Measurements from ENCODE around the gene CACNA2D3.
"Not testable (repeated sequence)": the region's sequence is repeated elsewhere in the genome, so short reads cannot be mapped to it uniquely, and the experiment has no call there.

CACNA2D3 gene

DNA sequence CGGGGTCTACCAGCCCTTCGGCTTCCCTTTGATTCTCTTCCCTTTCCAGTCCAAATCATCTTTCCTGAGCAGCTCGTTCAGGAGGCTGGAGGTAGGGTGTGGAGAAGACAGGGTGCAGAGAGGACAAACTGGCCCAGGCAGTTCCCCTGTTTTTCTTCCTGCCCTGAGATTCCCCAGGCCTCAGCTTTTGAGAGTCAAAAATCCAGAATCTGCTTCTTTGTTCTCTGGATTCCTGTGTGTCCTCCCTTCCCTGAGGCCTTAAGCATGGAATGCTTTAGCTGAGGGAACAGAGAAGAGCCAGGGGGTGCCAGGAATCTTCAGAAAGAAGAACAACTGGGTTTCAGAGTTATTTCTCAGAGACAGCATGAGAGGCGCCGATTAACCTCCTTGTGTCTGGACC, 832.2 kb downstream of the CACNA2D3 start:
- DNase-seq, result no peak

DNA sequence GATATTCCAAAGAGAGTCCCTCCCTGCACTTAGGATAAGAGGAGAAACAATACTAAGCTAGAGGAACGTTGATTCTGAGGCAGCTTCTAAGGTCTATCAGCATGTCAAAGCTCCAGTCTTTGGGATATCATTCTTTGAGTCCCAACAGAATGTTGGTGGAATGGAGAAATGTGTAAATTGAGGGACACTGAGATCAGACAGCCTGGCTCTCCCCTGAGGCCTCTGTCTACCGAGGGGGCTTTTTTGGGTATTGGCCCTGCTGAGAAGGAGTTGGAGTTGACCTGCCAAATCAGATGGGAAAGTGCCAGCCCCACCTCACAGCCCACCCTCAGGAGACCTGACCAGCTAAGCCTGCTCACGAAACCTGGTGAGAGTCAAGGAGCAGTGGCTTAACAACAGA, 833.1 kb downstream of the CACNA2D3 start:
- no peak for DNase-seq

DNA sequence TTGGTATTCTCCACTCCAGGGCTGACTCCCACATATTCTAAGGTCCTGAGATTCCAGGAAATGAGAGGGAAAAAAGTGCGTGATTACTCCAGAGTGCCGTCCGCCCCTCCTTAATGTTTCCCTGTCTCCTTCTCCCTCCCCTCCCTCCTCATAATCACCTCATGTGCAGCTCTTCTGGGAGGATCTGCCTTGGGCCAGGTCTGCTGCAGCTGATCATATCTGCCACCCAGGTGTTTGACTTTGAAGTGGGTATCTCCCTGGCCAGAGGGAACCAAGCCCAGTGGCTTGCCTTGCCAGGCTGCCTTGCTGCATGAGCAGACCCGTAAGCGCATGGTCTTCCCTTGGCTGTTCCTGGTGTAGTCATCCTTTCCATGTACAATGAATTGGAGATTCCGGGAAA, 833.6 kb downstream of the CACNA2D3 start:
- no peak for DNase-seq

DNA sequence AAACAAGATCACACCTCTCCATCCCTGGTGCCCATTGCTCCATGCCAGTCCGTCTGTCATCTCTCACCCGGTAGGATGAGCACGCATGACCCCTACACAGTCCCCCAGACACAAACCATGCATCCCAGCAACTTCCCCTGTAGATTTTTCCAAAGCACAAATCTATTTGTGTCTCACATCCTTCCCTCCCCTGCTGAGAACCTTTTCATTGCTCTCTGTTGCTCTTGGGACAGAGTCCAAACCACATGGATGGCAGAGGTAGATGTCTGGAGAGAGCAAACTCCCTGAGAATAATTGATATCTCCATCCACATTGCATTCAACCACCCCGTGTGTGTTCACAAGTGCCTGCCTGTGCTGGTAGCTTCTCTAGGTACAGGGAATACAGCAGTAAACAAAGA, 835.4 kb downstream of the CACNA2D3 start:
- no peak for DNase-seq

DNA sequence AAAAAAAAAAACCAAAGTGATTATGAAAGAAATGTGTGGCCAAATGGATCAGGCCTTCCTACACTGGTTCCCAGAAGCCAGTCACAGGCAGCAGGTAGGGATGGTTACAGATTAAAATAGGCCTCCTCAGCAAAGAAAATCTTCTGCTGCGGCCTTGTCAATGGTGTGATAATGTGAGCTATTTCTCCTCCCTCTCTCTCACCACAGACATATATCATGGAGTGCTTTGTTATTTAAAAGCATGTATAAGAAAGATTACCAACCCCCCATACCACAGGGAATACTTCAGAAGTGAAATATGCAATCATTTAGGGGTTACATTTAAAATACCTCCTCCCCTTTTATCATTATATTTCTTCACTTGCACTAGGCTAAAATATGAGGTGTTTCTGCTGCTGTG, 837.7 kb downstream of the CACNA2D3 start:
- no peak for DNase-seq

DNA sequence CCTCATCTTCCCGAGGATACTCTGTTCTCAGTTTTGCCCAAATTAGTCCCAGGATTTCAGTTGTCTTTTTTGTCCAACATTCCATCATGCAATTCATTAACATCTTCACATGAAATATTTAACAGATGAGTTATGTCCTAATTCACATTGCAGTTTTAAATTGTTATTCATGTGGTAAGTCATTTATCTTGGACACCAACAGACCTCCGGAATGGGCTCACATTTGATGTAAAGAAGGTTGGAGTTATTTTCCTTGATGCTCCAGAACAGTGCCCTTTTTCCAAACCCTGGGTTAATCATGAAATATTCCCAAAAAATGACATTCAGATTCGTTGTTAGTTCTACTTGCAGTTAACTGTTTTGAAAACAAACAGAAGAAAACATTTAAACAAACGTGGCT, 838.3 kb downstream of the CACNA2D3 start:
- DNase-seq, result no peak

DNA sequence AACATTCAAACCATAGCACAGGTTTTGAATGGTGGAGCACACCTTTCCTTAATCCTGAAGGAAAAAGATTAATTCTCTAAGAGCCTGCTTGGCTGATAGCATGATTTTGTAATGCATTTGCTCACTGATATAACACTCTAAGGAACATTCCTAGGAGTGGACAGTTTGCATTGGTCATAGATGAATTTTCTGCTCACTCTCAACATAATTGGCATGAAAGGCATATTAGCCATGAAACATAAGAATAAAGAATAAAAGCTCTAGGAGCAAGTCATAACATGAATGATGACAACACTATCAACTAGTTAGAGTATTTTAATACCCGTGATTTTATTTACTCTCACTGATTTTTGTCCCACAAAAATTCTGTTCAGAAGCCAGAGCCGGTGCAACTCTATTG, 839.8 kb downstream of the CACNA2D3 start:
- DNase-seq, result no peak

DNA sequence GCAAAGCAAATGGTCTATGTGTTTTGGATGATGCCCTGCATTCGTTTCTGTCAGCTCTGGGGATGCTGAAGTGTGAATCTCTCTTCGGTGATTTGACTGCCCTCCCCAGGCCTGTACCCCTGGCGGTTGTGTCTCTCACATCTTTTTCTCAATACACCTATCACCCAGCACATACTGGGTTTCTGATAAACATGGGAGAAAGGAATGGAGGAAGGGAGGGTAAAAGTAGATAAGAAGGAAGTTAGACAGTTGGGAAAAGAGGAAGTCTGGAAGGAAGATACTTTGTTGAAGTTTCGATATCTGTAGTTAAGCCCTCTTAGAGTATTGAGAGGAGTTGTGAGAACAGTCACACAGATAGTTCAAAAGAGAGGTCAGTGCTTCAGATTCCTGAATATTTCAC, 841.3 kb downstream of the CACNA2D3 start:
- DNase-seq, result no peak

DNA sequence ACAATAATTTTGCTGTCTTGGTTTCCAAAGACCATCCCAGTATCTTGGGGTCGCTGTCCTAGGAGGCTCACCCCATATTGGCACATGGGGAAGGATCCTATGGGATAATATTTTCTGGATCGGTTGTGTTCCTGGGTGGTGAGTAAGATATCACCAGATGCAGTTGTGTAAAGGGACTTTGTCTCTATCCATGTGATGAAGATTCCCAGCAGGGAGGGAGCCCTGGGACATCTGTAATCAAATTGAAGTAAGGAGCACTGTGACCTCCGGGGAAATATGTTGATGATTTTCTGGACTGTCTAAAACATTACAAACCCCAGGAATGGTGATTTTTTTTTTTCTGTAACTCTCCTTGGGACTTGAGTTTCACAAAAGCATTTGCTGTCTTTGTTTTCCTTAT, 841.7 kb downstream of the CACNA2D3 start:
- no peak for DNase-seq

DNA sequence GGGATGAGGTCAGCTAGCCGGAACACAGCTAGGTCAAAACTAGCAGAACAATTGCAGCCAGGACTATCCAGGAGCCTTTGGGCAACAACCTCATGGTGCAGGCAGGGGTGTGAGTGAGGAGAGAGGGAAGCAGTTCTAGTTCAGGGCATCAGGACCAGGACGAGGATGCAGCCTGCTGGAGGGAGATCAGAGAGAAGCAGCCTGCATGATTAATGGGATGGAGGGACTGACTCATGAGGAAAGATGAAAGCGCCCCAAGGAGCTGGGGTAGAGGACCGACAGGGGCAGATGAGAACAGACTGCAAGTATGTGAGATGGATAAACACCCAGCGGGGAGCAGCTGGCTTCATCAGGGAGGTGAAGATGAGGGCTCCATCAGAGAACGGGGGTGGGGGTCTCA, 843.4 kb downstream of the CACNA2D3 start:
- DNase-seq, result no peak

DNA sequence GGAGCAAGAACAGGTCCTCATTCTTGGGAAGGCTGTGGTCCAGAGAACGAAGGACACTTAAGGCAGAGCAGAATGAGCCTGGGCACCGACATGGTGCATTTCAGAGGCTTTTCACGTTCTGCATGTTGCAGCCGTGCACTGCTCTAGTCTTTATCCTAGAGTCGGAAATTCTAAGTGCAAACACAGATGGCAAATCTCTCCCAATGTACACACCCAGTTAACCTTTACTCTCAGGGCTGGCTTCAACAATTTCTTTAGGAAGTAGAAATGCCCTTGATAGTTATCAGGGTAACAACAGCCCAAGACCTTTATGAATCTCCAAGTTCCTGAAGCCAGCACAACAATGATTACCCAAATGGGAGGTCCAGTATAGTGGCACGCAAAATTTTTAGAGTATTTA, 844.6 kb downstream of the CACNA2D3 start:
- no peak for DNase-seq

DNA sequence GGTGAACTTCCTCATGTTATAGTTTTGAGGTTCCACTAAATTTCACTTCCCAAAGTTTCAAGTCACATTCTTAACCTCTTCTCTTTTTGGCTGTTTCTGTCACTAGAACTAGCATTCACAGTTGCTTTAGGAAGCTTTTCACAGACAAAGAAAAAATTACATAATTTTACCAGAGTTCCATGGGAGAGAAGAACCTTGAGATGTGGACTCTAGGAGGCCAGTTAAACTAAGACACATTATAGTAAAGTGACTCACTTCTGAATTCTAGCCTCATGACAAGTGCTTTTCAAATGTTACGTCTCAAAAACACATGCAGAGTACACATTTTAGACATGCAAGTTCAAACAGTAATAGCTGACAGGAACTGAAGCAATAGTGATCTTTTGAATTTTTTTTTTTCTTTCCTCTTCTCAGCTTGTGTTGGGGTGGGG, 845.4 kb downstream of the CACNA2D3 start:
- no peak for DNase-seq

DNA sequence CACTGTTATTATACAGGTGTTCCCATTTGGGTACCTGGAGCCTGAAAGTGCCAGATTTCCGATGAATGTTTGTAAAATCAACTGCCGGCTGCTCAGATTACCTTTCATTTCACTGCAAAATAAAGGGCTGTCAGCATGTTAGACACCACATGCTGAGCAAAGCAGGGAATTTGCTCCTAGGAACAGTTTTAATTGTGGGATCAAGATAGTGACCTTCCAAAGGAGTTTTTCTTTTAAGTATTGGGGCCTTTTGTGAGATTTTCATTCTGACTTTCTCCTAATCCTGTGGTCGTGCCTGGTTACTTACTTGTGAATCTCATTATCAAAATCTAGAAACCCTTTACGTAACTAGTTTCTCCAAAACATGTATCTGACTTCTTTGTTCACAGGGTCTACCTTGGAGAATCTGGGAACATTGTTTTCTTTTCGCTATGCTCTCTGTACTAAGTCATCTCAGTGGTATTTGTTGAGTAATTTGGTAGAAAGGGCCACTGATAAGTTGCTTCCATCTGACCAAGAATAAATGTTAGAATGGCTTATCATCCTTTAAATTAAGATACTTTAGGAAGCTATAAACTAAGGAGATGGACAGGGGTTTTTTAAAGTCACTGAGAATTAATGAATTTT, 846.3 kb downstream of the CACNA2D3 start:
- DNase-seq, result no peak

DNA sequence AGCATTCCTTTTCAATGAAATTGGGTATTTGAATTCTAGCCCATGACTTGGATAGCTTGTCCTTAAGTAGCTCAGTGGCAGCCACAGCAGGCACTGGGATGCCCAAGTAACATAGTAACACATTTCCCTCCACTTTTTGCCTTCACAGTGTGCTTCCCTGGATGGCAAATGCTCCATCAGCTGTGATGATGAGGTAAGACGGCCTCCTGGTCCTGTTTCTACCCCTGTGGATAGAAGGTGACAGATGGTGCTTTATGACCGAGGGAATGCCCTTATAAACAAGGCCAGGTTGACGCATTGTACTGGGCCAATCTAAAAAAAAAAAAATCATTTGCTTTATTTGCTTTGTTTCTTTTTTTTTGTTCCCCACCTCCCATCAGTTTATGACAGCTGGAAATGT, 847.3 kb downstream of the CACNA2D3 start:
- no peak for DNase-seq

DNA sequence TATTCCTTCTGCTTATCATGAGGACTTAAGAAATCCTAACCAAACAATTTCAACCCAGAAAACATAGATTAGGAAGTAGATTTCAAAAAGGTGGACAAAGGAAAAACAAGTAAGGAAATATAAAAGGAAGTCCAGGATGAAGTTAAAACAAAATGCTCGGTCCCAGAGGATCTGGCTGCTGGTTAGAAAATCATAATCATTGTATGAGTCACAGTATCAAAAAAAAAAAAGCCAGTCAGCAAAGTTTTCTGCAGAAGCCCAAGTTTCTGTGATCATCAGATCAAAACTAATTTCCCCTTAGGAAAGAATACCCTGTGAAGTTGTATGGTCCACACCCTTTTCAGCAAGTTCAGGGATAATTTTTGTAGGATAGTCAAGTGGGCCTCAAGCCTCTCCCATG, 848.5 kb downstream of the CACNA2D3 start:
- no peak for DNase-seq

DNA sequence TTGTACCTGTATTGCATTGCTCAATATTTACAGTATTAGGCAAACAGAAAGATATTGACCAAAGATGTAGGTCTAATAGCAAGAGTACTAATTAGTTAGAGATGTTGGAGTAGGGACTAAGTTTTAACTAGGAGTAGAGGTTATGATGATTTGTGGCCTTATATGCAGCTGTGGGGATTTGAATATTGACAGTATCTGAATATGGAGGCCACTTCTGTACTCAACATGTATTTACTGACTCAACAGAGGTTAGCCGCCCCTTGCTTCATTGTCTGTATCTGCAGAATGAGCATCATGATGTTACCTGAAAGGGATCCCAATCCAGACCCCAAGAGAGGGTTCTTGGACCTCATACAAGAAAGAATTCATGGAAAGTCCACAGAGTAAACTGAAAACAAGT, 855.1 kb downstream of the CACNA2D3 start:
- no peak for DNase-seq

DNA sequence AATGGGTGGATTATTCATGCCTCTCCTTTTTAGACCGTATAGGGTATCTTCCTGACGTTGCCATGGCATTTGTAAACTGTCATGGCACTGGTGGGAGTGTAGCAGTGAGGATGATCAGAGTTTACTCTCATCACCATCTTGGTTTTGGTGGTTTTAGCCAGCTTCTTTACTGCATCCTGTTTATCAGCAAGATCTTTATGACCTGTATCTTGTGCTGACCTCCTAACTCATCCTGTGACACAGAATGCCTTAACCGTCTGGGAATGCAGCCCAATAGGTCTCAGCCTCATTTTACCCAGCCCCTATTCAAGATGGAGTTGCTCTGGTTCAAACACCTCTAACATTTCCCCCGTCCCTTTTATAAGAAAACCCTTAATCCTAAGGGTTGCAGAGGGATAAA, 855.6 kb downstream of the CACNA2D3 start:
- not testable (repeated sequence) for DNase-seq

DNA sequence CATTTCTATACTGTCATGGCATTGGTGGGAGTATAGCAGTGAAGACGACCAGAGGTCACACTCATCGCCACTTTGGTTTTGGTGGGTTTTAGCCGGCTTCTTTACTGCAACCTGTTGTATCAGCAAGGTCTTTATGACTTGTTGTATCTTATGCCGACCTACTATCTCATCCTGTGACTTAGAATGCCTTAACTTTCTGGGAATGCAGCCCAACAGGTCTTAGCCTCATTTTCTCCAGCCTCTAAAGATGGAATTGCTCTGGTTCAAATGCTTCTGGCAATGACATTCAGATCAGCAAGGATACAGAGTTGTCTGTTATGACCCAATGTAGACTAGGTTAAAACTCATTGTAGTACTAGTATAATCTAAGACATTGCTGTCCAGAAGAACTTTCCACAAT, 860.5 kb downstream of the CACNA2D3 start:
- no peak for DNase-seq

DNA sequence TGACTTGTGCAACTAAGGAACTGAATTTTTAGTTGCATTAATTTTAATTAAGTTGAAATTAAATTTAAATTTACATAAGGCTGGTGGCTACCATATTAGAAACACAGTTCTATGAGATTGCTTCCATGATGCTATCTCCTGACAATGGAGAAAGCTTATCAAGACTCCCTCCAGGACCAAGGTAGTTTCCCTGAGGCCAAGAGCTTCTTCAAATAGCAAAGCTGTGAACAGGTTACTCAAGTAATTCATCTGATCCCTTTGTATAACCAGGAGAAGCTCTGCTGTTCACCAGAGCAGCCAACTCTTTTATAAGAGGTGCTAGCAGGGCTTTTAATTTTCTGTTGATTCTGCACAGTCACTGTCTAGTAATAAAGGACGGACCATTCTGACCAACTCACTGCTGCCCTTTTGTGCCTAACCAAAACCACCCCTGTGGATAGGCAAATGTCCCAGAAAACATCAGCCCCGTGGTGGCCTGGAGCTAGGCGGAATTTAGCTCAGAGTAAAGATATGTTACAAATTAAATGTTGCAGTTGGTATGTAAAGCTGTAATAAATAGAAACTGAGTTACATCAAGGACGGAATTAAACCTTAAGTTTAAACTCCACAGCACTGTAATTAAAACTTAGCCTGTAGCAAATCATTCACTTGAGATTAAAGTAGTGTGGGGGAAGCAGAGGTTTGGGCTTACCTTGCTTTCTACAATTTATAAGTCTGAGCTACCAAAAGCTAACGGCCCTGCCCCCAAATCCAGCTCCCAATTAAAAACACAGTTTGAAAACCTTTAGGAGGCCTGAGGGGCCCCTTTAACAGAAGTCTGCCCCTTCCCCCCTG, 861.1 kb downstream of the CACNA2D3 start:
- no peak for DNase-seq

DNA sequence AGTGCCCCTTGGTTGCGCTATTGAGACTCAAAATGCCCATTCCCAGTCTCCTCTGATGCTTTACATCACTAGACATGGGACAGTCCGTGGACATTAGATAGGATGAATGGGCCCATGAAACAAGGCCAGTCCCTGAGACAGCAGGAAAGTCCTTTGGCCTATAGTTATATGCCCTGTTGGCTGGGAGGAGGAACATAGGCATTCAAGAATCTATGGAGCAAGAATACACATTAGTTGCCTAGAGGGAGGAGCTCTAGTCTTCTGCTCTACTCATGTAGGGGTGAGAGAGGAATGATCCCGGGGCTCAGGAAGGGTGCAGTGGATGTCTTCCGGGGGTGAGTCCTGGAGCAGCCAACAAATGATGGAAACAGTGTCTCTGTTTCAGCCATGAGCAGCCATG, 863.5 kb downstream of the CACNA2D3 start:
- DNase-seq, result no peak

DNA sequence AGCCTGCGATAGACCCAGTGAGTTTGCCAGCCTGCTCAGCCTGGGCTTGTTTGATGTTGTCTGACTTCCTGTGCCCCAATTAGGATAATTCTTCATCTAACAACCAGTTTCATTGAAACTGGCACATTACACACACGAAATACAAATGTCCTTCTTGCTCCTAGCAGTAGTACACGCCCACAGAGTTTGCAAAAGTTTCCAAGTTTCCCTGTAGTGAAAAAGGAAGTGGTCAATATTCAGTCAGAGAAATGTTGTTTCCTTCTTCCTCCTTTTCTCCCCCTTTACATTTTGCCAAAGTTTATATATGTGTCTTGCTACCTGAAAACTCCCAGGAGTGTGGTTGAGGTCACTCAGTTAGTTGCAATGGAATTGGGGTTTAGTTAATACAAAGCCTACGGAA, 863.9 kb downstream of the CACNA2D3 start:
- no peak for DNase-seq

DNA sequence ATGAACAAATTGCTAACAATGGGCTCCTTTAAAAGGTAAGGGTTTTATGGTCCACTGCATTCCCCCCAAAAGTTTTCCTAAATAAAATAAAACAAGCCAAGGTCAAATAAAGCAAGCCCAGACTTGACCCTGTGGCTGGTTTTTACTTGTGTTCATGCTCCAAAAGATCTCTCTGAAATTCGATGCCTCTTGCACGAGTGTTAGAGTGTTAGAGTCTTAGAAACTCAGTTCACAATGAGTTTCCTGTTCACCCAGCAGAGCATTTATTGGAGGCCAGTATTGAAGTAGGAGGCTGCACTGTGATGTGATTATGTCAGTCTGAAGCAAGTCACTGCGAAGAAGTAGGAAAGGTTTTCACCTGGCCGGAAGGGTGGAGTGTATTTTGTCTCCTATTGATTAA, 865.4 kb downstream of the CACNA2D3 start:
- no peak for DNase-seq

DNA sequence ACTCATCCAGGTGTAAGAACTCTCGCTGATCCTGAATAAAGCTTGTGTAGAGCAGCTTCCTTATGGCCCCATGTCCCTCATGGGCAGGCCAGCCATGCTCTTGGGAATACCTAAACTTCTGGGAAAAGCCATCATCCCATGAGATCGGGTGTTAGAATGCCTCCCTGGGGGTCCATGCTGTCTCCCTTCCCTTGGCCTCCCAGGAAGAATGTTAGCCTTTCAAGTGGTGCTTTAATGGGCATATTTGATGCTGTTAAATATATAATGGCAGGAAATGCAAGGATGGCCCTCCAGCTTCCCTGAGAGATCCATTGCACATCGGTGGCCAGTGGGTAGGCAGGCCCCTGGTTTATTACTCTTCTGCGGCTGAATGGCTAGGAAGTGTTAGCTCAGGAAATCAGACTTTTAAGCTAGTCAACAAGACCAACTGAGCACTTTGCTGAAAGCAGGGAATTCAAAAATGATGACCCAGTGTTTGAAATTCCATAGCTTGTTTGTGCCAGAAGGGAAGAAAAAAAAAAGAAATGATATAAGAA, 866.0 kb downstream of the CACNA2D3 start:
- no peak for DNase-seq

DNA sequence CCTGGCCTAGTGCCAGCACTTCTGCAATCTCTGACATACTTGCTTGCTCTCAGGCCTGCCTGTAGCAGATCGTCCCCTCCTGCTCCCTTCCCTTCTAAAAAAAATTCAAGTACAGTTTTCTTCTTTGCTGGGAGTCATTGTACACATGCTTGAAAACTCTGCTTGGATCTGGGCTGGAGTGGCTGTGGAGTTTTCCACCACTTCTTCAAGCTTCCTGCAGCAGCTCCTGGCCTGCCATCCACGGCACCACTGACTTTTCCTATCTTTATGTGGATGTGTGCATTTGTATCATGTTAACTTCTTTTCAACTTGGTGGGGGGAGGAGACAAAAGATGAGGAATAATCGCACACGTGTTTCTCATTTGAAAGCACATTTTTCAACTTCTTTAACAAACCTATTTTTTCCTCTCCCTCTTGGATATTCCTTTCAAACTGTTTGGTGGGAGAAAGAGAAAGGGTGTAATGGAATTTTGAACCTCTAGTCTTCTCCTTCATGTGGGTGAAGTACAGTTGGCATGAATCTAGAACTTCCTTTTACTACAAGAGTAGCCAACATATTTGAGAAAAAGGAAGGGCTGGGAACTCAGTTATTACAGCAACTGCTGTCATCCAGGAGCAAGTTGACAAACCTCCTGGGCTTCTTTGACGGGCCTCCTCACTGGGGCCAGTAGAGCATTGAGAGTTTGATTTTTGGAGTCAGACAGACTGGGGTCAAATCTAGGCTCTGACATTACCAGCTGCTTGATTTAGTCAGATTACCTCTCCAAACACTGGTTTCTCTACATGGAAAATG, 866.7 kb downstream of the CACNA2D3 start:
- no peak for DNase-seq
